GM18502 (cell line): ENCODE data around the gene RTCB.
"Not testable (repeated sequence)": the region's sequence is repeated elsewhere in the genome, so short reads cannot be mapped to it uniquely, and the experiment has no call there.

Experiments used
- ATAC-seq: cut with Tn5 transposase; IDR thresholded peaks from one replicate; pipeline ENCODE4 v1.9.1; 2021; ENCODE audit warnings: mild to moderate bottlenecking; ENCODE audit not compliant: unreplicated experiment, poor library complexity

RTCB gene

DNA sequence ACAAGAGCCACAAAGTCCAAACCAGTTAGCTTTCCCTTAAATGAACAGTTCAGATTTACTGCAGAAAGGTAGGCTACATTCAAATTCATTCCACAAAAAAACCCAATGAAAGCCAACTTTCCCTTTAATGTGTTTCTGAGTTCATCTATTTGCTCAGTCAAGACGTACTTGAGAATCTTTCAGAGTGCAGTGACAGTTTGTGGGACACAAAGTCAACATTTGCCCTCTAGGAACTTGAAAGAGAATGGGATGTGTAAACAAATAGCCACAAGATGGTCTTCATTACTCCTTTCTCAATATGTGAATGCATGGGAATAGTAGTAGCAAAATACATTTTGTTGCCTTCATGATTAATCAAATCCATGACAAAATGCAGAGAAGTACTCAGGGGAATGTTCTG lies 15.8 kb downstream of the RTCB start:
- no peak for ATAC-seq

DNA sequence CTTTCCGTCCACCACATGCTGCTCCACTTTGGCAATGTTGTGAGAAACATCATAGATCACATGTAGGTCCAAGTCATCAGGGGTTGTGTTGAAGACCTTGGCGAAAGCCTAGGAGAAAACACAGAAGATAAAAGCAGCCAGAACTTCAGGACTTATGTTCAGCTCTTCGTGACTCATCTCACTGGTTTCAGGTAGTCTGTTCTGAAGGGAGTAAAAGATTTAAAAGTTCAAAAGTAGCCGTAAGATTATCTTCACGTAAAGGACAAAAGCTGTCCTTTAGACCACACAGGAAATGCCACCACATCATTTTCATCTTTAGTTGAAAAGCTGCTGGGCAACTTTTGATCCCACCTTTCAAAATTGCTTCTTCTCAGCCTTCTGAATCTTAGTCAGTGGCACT lies 16.9 kb downstream of the RTCB start:
- ATAC-seq, result no peak

DNA sequence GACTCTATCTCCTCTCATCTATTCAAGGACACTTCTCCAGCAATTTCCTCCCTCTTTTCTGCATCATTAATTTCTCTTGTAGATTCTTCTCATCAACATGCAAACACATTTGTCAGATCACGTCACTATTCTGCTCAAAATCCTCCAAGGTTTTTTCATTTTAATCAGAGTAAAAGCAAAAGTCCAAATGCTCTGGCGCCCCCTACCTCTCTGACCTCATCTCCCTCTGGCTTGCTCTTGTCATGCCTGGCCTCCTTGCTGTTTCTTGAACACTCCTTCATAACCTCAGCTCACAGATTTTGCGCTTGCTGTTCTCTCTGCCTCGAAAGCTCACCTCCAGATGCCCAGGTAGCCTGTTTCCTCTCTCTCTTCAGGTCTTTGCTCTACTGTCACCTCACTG lies 22.4 kb downstream of the RTCB start:
- ATAC-seq, result no peak

DNA sequence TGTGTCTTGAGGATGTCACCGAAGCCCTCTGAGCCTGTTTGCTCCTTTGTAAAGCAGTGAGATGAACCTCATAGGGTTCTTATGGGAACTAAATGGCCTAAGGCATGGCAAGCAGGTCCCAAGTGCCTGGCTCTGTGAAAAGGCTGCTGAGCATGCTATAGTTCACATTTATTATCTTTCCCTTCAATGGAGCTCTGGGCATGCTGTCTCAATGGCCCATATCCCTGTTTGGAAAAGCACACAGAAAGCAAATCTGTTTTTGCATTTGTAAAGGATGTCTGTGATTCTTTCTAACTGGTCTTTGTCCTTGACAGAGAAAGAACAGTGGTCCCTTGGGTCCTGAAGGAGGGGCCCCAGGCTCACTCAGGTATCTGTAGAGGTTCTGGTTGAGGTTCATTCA lies 26.4 kb downstream of the RTCB start:
- ATAC-seq, result no peak

DNA sequence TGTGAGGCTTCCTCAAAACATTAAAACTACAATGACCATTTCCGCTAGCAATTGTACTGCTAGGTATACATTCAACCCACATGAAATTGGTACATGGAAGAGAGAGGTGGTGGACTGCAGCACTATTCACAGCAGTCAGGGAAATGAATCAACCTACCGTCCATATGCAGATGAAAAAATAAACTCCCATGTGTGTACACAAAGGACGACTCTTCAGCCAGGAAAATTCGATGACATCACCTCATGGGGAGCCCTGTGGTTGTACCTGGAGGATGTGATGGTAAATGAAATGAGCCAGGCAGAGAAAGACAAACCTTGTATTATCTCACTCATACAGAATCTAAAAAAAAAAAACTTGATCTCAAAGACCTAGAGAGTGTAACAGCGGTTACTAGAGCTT lies 31.1 kb downstream of the RTCB start:
- no peak for ATAC-seq

DNA sequence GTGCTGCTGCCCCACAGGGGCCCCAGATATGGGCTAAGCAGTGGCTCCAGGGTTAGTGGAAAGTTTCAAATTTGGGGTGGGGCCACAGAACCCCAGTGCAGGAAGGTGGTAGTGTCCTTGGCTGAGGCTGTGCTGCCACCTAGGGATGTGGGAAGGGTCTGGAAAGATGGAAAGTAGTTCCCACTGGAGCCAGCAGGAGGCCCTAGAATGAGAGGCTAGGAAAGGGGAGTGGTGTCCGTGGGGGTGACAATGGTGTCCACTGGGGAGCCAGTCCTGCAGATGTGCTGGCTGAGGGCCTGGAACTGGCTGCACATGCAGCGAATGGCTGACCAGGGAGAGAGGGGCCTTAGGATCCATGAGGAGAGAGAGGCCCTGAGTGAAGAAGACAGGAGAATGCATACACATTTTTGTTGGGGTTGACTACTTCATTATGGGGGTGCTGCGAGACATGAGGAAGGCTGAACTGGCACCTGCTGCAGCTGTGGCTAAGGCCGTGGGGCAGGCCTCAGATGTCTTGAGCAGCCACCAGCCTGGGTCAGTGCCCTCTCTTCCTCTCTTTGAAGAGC lies 33.3 kb downstream of the RTCB start:
- no peak for ATAC-seq

DNA sequence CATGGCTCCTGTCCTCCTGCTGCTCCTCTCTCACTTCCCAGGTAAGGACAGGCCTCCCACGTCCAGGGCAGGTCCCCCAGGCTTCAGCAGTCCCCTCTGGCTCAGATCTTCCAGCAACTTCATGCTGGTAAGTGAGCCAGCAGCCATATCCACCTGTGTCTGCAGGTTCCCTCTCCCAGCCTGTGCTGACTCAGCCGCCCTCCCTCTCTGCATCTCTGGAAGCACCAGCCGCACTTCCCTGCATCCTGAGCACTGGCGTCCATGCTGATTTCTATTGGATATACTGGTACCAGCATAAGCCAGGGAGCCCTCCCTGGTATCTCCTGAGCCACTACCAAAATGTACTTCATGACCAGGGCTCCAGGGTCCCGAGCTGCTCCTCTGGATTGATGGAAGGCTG lies 35.4 kb downstream of the RTCB start:
- ATAC-seq, result no peak

DNA sequence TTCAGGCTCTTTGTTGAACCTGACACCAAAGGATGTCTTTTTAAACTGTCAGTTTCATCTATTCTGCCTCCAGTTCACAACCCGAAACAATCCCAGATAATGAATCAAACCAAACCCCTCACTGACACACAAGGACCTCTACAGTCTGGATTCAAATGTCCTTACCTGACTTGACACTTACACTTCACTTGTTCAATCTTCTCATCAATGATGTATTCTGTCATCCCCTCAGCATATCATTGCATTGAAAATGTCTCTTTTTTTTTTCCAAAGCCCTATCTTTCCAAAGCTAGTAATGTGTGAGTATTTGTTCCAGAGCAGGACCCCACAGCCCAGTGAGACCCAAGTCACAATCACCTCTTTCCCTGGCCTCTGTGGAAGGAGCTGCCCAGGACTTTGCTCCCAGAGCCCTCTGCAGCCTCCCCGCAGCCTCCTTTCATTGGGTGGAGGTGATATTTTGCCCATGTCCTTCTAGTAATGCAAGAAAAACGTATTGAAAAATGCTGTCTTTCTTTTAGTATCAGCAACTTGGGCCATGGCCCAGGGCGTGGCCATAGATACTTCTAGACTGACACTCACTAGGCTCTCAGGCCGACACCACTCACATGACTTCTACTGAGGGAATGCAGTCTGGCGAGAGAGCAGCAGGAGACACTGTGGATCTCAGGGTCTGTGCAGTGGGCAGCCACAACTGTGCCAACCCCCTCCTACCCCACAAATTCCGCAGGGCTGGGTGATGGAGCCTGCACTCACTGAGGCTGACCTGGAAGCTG lies 36.2 kb downstream of the RTCB start:
- ATAC-seq, result no peak

DNA sequence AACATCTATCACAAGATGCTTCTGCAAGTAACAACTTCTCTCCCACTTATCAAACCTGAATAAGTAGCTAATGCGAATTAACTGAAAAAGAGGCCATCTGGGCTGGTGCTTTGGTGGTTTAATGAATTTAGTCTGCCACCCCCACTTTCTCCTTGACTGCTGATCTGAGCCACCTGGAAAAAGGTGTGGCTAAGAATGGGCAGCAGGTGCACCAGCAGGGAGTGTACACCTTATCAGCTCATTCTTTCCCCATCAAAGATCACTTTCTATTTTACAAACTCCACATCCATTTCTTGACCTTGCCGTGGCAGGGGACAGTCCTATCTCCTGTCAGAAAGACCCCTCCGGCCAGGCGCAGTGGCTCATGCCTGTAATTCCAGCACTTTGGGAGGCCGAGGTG lies 47.8 kb downstream of the RTCB start:
- no peak for ATAC-seq

DNA sequence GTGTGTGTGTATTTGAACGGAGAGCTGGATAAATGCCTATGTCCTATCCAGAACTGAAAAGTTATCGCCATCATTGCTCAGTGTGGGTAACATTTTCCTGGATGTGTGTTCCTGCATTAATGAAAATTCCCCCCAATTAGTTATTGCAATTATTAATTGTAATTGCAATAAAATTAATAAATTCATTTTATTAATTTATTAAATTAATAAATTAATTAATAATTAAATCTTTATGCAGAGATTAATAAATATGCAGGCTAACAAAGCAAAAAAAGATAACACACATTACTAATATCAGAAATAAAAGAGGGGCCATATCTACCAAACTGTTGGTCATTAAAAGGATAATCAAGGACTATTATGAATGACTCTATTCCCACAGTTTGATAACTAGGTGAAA lies 50.8 kb downstream of the RTCB start:
- no peak for ATAC-seq

DNA sequence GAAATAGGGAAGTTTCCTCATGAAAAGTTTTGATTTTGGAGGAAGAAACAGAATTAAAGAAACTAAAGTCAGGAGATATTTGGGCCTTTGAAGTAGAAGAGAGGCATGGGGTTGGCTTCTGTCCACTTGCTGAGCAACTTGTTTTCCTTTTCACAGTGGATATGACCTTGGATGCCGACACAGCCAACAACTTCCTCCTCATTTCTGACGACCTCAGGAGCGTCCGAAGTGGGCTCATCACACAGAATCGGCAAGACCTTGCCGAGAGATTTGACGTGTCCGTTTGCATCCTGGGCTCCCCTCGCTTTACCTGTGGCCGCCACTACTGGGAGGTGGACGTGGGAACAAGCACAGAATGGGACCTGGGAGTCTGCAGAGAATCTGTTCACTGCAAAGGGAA lies 52.0 kb downstream of the RTCB start:
- not testable (repeated sequence) for ATAC-seq

DNA sequence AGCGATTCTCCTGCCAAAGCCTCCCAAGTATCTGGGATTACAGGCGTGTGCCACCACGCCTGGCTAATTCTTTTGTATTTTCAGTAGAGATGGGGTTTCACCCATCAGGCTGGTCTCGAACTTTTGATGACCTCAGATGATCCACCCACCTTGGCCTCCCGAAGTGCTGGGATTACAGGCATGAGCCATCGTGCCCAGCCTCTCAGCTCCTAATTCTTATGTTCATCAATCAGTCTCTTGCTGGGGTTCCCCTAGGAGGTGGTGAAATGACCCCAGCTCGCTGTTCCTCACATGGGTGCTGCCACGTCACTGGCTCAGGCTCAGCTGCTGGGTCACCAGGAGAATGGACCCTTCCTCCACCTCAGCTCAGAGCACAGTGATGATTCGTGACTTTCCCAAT lies 54.5 kb downstream of the RTCB start, which contains the start of gene RFPL3:
Gene RFPL3, plus strand, starts transcription at position 301 of the 400 bp plus-strand sequence. CDS start 205 bp downstream, outside the sequence.
- ATAC-seq, result not testable (repeated sequence)

DNA sequence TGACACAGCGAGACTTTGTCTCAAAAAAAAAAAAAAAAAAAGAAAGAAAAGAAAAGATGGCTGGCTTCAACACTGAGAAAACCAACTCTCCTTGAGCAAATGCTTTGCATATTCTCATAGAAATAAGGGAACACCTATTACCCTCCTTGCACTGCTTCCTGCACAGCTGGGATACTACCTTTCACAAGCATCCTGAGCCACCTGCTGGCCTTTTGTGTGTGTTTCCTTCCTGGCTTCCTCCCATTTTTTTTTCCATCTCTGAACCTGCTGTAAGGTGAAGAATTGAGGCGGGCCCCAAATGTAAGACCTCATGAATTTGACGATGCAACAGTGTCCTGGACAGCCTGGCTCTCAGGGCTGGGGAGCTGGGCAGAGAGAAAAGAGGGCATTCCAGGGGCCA lies 56.3 kb downstream of the RTCB start:
- ATAC-seq, result no peak

DNA sequence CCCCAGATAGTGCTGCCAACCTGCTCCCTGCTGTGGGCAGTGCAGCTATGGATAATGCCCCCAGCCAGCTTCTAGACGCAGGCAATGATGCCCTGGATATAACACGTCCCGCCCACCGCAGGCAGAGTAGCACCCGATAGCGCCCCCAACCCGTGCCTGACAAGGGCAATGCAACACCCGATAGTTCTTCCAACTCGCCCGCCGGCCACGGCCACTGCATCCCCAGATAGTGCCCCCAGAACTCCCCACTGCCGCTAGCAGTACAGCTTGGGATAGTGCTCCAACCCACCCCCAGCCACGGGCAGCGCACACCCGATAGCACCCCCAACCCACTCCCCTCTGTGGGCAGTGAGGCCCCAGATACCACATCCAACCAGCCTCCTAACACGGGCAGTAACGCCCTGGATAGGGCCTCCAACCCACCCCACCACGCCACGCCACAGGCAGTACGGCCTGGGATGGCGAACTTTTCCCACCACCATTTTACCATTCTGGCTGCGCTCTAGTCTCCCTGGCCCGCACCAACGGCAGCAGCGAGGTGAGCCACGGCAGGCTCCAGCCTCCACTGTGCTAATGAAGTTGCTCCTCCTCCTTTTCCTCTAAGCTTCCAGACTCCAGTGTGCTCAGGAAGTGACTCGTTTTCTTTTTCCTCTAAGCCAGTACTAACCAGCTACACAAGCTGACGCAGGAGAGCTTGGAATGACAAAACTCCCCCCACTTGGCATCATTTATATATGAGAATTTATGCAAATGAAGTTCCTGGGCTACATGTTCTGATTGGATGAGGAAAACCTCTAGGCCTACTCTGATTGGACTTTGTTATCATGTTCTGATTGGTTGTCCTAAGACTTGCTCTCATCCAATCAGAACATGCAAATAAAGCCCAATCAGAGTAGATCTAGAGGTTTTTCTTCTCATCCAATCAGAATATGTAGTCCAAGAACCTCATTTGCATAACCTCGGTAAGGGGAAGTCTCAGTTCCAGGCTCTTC lies 57.4 kb downstream of the RTCB start:
- ATAC-seq, result no peak

DNA sequence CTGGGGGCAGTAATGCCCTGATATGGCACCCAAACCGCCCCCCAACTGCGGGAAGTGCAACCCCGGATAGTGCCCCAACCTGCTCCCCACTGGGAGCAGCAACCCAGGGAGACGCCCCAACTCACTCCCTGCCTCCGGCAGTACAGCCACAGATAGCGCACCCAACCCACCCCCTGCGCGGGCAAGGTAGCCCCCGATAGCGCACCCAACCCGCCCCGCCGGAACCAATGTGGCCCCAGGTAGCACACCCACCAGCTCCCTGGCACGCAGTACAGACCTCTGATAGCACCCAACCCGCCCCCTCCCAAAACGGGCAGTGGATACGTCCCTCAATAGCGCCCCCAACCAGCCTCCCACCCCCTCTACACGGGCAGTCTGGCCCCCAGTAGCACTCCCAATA lies 58.2 kb downstream of the RTCB start:
- ATAC-seq, result no peak

DNA sequence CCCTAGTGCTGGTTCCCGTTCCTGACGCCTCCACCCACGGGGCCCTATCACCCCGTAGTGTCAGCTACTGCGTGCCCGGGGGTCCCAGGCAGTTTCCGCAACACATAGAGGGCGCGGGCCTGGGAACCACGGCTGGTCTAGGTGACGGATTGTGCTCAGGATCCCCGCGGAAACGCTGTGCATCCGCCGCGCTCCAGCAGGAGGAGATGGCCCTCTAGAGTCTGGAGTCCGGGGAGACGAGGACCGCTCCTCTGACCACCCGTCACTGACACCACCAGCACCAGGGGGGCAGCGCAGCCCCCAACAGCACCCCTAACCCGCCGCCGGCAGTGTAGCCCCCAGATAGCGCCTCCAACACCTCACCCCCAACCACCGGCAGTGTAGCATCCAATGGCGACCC lies 58.8 kb downstream of the RTCB start:
- no peak for ATAC-seq

DNA sequence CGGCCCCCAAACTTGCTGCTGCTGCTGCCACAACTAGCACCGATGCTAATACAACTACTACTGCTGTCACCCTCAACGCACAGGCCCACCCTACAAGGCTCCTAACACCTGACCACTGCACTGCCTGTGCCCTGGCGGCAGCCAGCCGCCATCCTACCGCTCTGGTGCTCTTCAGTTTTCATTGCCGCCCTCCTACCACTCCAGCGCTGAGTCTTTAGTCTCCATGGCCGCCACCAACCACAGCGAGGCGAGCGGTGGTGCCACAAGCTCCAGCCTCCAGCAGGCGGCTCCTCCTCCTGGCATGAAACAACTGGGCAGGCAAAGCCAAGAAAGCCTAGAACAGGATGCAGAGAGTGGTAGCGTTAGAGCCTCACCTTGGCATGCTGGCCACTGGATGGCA lies 59.4 kb downstream of the RTCB start:
- ATAC-seq, result no peak

DNA sequence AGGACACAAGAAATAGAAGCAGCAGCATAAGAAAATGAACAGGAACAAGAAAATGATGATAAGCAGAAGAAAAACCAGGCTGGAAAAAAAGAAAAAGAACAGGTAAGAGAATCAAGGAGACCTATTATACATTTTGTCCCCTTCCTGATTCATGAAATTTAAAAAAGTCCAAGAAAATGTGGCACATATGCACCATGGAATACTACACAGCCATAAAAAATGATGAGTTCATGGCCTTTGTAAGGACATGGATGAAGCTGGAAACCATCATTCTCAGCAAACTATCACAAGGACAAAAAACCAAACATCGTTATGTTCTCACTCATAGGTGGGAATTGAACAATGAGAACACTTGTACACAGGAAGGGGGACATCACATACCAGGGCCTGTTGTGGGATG lies 60.2 kb downstream of the RTCB start:
- ATAC-seq, result not testable (repeated sequence)

DNA sequence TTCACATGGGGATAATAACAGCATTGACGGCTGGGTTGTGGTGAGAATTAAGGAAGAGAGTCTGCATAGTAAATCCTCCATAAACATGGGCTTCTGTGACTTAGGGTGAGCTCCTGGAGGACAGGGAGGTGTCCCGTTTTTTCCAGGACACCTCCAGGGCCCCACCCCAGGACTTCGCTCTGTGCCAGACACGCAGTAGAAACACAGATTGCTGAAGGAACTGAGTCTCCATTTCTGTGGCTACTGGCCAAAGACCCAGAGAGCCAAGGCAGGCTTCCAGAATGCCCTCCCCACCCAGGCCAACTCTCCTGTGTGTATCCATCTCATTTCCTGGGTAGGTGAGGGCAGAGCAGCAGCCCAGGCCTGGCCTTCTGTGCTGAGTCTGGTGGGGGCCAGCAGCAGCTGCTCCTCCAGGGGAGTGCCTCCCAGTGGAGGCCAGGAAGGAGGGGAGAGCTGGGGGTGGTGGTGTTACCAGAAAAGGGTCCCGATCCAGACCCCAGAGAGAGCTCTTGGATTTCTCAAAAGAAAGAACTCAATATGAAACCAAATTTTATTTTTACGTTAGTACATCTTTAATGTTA lies 63.9 kb downstream of the RTCB start:
- no peak for ATAC-seq

DNA sequence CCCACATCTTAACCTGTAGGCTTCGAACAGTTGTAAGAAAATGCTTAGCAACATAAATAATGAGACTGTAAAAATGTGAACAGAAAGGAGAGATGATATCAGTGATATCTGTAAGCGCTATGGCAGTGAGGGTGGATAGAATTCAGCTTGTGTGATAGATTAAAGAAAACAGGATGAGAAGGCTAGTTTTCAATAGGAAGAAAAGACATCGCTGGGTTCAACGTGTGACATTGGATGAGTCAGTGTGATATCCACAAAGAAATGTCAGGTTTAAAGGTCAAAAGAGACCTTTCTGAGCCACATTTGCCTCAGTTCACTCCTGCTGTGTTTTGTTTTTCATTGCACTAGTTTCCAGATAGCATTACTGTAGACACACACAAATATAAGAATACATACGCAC lies 68.1 kb downstream of the RTCB start:
- no peak for ATAC-seq

DNA sequence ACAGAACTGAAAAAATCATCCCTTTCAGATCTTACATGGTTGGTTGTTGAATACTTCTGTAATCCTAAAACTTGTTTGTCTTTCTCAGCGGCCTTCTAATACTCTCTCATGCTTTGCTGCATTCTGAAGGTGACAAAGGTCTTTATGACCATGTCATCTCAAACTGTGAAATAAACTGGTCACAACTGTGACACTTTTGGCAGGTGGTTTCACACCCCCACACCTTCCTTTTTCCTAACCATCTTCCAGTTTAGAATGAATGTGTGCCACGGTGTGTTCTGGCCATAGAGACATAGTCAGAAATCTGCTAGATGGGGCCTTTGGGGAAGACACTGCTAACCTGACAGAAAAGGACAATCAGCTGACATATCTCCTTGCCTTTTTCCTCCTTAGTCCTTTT lies 69.1 kb downstream of the RTCB start:
- ATAC-seq, result no peak
